Activated naive CD4-positive, alpha-beta T cell treated with Interleukin-2 at 50 U/mL for 16 hours (primary cell): Measurements from ENCODE around the gene GRAMD1A.
A peak's percentile ranks its signal among the peaks of the same experiment; 100 is the strongest.
"Not testable (repeated sequence)": the region's sequence is repeated elsewhere in the genome, so short reads cannot be mapped to it uniquely, and the experiment has no call there.

Experiments
- DNase-seq: peaks from one replicate; pipeline ENCODE4 v3.0.0-alpha.2; 2020

GRAMD1A gene

DNA sequence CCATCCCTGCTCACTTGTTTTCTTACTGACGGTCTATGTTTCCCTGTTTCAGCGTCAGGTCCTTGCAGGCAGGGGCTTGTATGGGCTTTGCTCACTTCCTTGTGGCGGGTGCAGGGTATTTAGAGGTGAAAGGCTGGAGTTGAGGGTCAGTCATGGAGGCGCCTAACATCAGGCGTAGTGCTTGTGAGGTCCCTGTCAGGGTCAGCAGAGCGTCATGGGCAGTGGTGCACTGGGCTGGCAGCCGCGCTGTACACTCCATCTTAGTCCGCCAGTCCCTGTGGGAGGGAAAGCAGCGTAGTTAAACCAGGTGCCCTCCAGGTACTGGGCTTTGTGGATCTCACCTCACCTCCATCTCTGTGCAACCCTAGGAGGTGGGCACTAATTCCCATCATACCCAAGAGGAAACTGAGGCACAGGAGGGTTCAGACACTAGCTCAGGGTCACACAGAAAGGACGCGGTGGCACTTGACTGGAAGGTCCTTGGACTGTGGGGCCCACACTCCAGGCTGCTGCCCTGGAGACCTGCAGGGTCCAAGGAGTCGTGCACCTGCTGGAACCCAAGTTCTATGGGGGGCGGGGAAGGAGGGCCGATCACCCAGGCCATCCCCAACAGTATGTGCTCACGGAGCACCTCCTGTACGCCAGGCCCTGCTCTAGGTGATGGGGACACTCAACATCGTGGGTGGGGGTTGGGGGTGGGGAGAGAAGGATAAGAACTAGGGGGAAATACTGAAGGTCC is 4.6 kb downstream of the GRAMD1A start:
- DNase-seq, result no peak

DNA sequence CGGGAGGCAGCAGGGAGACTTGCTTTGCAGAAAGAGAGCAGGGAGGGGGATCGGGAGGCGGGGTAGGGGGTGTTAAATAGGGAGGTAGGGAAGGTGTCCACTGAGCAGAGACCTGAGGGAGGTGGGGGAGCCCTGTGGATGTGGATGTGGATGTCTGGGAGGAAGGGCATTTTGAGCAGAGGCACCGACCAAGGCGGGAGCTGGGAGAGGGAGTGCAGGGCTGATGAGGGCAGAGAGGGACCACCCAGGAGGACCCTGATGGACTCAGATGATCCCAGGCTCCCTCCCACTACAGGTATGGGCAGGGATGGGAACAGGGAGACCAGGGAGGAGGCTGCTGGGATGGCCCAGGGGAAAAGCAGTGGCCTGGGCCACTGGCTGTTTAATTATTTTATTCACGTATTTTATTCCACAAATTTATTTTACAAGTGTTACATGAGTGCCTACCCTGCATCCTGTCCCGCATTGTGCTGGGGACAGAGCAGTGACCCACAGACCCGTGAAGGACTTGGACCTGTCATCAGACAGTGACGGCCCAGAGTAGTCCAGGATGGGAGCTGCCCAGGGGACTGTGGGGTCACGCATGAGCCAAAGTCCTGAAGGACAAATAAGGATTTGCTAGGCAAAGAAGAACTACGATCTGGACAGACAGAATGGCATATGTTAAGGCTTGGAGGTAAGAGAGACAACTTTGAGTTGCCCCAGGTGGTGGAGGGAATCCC is 5.3 kb downstream of the GRAMD1A start:
- DNase-seq, result no peak

DNA sequence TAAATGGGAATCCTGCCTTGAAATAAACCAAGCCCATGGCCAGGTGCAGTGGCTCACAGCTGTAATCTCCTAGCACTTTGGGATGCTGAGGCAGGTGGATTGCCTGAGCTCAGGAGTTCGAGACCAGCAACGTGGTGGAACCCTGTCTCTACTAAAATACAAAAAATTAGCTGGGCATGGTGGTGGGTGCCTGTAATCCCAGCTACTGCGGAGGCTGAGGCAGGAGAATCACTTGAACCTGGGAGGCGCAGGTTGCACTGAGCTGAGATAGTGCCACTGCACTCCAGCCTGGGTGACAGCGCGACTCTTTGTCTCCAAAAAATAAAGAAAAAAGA is 5.9 kb downstream of the GRAMD1A start:
- DNase-seq, result not testable (repeated sequence)

GRCh38 chr19:35006342-35006998 is 6.3 kb downstream of the GRAMD1A start:
- DNase-seq, result no peak

- no peak for DNase-seq
Observed at GRCh38 chr19:35006999-35007365, 6.9 kb downstream of the GRAMD1A start.

DNA sequence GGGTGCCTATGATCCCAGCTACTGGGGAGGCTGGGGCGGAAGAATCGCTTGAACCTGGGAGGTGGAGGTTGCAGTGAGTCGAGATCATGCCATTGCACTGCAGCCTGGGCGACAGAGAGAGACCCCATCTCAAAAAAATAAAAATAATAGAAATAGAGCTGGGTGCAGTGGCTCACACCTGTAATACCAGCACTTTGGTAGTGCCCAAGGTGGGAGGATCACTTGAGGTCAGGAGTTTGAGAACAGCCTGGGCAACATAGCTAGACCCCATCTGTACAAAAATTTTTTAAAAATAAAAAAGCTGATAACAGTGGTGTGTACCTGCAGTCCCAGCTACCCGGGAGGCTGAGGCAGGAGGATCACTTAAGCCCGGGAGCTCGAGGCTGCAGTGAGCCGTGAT is 7.3 kb downstream of the GRAMD1A start:
- DNase-seq, result not testable (repeated sequence)

DNA sequence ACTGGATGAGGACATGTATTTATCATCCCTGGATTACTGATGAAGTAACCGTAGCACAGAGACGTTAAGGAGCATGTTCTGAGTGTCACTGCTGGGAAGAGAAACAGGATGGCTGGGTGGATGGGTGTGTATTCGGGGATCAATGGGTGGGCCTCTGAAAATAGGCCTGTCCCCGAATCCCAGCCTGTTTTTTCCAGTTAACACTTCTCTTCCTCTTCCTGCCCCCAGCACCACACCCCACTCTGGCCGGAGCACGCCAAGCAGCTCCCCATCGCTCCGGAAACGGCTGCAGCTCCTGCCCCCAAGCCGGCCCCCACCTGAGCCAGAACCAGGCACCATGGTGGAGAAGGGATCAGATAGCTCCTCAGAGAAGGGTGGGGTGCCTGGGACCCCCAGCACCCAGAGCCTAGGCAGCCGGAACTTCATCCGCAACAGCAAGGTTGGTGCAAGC is 8.8 kb downstream of the GRAMD1A start:
- no peak for DNase-seq

- DNase-seq, result no peak
Observed at GRCh38 chr19:35009424-35010415, 9.6 kb downstream of the GRAMD1A start.

DNA sequence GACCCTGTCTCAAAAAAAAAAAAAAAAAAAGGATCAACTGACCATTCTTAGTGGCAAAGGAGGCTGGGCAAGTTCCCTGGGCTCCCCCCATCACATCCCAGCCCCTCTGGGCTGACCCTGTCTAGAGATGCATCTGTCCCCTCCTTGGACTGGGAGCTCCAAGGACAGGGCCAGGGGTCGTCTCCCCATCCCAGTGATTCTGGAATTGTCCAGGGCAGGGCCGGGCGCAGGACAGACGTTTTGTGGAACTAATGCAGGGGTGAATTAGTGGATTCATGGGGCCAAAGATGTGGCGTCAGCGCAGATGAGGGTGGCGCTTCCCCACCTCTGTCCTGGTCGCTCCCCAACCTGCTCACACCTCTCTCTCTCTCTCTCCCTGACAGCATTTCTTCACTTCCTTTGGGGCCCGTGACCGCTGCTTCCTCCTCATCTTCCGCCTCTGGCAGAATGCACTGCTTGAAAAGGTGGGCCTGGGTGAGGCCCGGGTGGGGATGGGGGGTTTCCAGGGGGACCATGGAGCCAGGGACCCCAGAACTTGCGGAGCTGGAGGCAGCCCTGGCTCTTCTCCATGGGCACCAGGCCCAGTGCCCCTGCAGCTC is 11.1 kb downstream of the GRAMD1A start:
- no peak for DNase-seq

DNA sequence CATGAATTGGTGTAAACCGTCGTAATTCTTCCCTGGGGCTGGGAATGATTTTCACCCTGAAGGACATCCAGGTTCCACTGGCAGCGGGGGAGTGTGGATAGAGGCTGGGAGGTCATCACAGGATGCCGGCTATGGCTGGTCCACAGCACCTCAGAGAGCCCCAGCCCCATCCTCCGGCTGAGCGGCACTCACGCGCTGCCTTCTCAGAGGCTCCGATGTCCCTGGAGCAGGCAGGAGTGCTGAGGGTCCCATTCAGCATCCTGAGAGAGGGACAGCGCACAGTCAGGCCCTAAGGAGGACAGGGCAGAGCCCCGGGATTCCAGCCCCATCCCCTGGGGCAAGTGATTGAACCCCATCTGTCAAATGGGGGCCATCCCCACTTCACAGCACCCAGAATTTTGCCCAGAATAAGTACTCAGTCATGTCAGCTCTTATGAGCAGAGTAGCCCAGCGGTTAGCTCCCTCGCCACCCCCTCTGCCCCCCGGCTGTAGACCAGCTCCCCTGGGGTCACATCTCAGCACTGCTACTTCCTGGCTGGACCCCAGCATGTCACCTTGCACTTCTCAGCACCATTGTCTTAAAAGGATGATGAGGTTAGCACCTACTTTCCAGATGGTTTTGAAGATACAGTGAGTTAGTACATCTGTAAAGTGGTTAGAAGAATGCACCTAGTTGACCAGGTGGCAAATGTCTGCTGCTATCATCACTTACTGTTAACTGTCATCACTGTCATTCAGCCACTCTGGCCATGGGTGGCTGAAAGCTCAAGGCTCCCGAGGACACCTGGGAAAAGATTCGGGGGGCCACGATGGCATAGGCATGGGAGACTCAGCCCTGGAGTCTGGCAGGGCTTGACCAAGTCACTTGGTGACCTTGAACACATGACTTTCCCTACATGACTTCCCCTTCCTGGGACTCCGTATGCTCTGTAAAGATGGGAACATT is 11.9 kb downstream of the GRAMD1A start:
- no peak for DNase-seq

GRCh38 chr19:35013041-35013819 is 13.1 kb downstream of the GRAMD1A start:
- DNase-seq, result peak; percentile 84

DNA sequence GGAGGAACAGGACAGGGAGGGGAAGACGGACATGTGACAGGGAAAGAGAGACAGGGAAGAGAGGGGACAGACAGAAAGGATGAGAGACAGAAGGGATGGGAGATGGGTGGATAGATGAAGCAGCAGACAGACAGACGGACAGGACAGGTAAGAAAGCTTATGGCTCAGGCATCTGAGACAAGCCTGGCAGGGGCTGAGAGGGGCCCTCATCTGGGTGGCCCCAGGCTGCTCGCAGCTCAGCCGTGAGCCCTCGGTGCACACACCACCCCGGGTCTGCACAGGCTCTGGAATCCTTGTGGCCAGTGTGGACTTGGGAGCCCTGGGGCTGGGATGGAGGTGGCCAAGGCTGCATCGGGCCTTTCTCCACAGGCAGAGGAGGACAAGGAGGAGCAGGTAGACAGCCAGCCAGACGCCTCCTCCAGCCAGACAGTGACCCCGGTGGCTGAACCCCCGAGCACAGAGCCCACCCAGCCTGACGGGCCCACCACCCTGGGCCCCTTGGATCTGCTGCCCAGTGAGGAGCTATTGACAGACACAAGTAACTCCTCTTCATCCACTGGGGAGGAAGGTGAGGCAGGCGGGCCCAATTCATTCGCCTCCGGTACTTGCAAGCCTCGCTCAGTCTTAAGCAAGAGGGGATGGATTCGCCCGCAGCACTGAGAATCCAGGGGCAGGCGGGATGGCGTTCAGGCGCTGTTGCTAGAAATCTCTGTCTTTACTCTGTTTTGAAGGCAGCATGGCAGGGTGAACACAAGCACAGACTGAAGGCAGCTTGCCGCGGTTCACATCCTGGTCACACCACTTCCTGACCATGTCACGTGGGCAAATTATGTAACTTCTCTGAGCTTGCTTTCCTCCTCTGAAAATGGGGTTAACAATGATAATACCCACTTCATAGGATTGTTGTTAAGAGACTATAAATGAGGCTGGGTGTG is 14.0 kb downstream of the GRAMD1A start:
- peak; percentile 58 for DNase-seq

DNA sequence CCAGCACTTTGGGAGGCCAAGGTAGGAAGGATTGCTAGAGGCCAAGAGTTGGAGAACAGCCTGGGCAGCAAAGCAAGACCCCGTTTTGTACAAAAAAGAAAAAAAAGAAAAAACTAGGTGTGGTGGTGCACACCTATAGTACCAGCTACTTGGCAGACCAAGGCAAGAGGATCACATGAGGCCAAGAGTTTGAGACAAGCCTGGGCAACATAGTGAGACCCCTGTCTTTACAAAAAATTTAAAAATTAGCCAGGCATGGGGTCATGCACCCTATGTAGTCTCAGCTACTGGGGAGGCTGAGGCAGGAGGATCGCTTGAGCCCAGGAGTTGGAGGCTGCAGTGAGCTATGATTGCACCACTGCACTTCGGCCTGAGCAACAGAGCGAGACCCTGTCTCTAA is 14.7 kb downstream of the GRAMD1A start:
- DNase-seq, result not testable (repeated sequence)

- no peak for DNase-seq
Observed at GRCh38 chr19:35015270-35015953, 15.3 kb downstream of the GRAMD1A start.

- DNase-seq, result no peak
Observed at GRCh38 chr19:35015954-35016351, 15.8 kb downstream of the GRAMD1A start.

DNA sequence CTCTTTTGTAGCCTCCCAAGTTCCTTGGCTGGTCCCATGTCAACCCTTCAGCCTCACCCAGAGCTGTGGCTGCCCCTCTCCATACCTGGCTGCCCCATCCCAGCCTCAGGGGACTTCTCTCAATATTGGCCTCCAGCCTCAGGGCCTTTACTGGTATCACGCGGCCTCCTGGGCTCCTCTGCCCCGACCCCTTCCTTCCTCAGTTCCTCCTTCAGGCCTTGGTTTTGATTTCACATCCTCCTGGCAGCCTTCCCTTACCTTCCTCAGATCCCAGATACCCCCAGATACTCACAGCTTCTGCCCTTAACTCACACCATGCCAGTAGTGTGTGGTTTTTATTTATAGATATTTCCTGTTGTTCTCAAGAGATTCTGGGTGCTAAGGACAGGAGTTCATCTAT is 17.4 kb downstream of the GRAMD1A start:
- no peak for DNase-seq

DNA sequence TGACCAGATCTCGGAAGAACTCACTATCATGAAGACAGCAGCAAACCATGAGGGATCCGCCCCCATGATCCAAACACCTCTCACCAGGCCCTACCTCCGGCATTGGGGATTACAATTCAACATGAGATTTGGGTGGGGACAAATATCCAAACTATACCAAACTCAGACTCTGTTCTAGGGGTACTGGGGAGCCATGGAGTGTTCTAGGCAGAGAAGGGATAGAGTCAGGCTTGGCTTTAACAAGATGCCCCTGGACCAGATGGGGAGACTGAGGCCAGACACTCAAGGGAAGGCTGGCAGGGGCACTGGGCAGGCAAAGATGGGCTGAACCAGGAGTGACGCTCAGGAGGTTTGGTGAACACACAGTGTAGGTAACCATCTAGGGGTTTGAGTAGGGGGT is 18.3 kb downstream of the GRAMD1A start:
- no peak for DNase-seq

GRCh38 chr19:35019144-35019543 is 19.0 kb downstream of the GRAMD1A start:
- no peak for DNase-seq

DNA sequence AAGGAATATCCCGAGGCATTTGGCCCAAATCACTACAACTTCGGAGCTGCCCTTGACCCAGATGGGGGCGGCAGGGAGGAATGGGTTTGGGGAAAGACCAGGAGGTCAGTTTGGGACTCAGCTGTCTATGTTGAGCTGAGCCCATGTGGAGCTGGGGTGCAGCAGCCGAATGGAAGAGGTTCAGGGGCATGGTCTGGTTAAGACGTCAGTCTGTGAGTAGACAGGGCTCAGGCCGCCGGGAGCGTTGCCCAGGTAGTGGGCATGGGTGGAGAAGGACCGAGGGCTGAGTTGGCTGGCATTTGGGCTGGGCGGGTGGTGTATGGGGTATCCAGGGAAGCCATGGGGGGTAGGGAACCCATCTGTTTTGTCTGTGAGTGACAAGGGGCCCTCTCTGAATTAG is 20.9 kb downstream of the GRAMD1A start:
- DNase-seq, result no peak
